HG03045 (cell line): ENCODE data around the gene DMD.

Experiments
- ATAC-seq: cut with Tn5 transposase; IDR thresholded peaks from one replicate; pipeline ENCODE4 v1.9.1; 2021; ENCODE audit warnings: mild to moderate bottlenecking, moderate library complexity; ENCODE audit not compliant: unreplicated experiment

The DMD gene

GRCh38 chrX:31222946-31223345 is 1988.4 kb downstream of the DMD start:
- ATAC-seq, result no peak

GRCh38 chrX:31219174-31219573 is 1992.2 kb downstream of the DMD start:
- no peak for ATAC-seq

- ATAC-seq, result no peak
These were observed 1994.3 kb downstream of the DMD start for GRCh38 chrX:31217084-31217483.

GRCh38 chrX:31215277-31215815 is 1996.0 kb downstream of the DMD start:
- ATAC-seq, result no peak

- no peak for ATAC-seq
These were observed 1997.4 kb downstream of the DMD start for GRCh38 chrX:31213941-31214340.

GRCh38 chrX:31212856-31213748 is 1998.2 kb downstream of the DMD start:
- ATAC-seq, result no peak

GRCh38 chrX:31209005-31209628 is 2002.2 kb downstream of the DMD start:
- ATAC-seq, result no peak

- no peak for ATAC-seq
These were observed 2009.8 kb downstream of the DMD start for GRCh38 chrX:31201503-31201902.

- ATAC-seq, result no peak
These were observed 2010.9 kb downstream of the DMD start for GRCh38 chrX:31200430-31200829.

- ATAC-seq, result no peak
These were observed 2011.6 kb downstream of the DMD start for GRCh38 chrX:31199840-31200114.

GRCh38 chrX:31199056-31199839 is 2012.1 kb downstream of the DMD start:
- no peak for ATAC-seq

GRCh38 chrX:31190221-31190975 is 2021.0 kb downstream of the DMD start:
- ATAC-seq, result no peak

GRCh38 chrX:31186693-31187338 is 2024.5 kb downstream of the DMD start:
- no peak for ATAC-seq

- no peak for ATAC-seq
These were observed 2025.5 kb downstream of the DMD start for GRCh38 chrX:31185884-31186283.

- ATAC-seq, result no peak
These were observed 2029.9 kb downstream of the DMD start for GRCh38 chrX:31181377-31182000.

- no peak for ATAC-seq
These were observed 2032.1 kb downstream of the DMD start for GRCh38 chrX:31179203-31179602.

GRCh38 chrX:31178769-31179125 is 2032.6 kb downstream of the DMD start:
- no peak for ATAC-seq

GRCh38 chrX:31178064-31178768 is 2033.1 kb downstream of the DMD start:
- ATAC-seq, result no peak

GRCh38 chrX:31170792-31171191 is 2040.6 kb downstream of the DMD start:
- ATAC-seq, result no peak
